NCI-H345 treated with DMSO at 0.1 percent for 48 hours (cell line): ENCODE results near the gene NOL9.

ENCODE experiments used
- DNase-seq: peaks from one replicate; lab custom pipeline; 2025; ENCODE audit not compliant: unreplicated experiment; lab: John Stamatoyannopoulos, UW

The NOL9 gene

DNA sequence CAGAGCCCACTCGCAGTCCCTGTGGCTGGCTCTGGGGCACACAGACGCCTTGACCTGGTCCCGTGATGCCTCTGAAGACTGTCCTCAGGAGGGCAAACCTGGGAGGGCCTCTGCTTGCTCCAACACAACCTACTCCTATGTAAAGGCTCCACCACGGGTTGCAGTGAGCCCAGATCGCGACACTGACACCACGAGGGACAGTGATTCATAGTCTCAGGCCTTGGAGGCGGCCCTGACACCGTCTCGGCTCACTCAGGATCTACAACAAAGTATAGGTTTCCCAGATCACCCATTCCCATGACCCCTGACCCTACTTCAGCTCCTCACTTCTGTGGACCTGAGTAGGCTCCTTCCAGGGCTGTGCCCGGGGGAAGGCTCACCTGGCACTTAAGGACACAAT is 28.0 kb downstream of the NOL9 start:
- DNase-seq, result no peak

DNA sequence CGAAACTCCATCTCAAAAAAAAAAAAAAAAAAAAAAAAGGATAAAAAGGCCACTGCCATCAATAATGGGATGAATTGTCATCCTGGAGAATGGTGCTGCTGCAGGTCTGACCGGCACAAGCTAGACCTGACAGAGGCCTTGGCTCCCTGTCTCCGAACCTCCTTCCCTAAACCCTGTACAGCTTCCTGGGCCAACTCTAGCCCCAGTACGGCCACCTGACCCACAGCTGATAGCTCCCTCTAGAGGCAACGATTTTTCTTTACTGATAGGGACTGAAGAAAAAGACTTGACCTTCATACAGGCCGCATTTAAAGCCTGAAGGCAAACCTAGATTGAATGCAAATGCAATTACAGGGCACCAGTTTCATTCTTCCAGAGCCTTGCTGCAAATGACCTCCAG is 30.7 kb downstream of the NOL9 start:
- no peak for DNase-seq

DNA sequence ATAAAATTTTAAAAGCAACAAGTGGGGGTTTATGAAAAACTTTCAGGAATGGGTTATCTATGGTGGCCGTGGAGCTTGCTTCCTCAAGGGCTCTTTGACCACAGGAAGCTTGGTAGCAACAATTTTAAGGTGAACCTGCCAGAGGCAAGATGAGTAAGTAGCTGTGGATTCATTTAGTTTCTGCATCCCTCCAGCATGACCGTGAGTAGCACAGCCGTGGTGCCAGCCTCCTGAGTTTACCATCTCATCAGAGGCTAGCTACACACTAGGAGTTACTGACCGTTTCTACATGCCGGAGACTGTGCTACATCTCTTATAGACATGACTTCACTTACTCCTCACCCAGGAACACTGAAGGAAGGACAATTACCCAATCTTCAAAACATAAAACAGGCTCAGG is 32.8 kb downstream of the NOL9 start:
- DNase-seq, result no peak

DNA sequence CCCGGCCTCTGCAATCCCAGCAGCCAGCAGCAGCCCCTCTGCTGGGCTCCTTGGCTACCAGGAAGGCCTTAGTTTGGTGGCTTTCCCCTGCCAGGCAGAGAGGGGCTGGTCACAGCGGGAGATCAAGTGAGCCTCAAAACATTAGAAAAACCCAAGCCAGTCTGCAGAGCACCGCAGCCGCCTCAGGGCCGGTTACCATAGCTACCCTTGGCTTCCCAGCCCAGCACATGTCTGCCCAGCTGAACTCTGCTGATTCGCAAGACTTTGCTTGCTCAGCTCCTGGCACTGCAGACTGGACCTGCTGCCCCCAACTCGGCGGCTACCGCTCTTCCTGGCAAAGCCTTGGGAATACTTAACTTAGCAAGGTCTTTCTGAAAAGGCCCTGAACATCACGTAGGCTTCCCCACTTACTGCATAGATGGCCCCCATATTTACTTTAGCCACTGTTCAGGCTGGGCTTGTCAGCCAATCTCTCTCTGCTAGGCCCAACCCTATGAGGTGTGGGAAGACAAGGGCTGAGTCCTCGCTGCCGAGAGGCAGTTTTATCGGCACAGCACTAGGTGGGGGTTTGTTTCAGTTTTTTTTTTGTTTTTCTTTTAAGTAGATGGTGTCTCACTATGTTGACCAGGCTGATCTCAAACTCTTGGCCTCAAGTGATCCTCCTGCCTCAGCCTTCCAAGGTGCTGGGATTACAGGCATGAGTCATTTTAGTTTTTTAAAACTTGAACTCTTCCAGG is 34.2 kb downstream of the NOL9 start:
- DNase-seq, result peak; percentile 76

DNA sequence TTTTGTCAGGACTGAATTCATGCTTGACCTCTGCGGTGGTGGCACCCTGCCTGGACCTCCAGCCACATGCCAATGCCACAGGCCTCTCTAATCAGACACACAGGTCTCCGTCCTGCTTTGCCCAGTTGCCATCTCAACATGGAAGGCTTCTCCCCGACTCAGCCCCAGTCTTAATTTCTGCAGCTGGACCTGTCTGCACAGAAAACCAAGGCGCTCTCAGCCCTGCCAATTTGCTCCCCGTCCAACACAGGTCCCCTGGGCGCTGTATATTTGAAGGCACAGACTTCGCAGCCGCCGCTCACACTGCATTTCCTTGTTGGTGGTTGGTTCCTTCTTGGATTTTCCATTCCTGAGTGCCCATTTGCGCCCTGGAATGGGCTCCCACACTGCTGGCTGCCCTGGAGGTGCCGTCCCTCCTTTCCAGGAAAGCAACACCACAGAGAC is 34.8 kb downstream of the NOL9 start:
- no peak for DNase-seq

DNA sequence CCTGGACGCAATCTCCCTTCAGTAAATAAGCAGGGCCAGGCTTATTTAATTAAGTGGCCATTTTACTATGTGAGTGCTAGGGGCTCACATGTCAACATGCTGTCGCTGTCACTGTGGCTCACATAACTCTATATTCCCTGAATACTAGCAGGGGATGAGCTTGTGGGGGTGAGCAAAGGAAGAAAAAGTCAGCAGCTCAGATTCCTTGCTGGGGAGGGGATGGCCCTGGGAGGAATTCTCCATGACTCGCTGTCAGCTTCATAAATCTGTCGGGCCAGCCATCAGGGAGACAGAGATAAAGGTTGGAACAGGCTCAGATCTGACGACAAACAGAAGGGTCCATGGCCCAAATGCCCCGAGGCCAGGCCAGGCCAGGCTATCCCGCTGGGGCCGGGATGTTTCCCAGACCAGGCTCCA is 36.9 kb downstream of the NOL9 start:
- DNase-seq, result no peak

DNA sequence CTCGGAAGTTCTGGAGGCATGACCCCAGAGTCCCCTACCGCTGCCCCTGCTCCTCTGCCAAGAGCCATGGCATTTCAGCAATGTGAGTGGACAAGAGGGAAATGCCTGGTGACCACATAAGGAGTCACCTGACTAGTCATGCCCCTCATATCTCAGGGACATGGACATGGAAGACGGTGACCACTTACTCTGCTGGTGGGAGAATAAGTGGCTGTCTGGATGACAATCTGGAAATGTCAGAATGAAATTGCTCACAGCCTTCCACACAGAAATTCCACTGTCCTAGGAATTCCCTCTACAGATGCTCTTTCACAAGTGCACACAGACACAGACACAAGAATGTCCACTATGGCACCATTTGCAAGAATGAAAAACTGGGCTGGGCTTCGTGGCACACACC is 38.5 kb downstream of the NOL9 start:
- DNase-seq, result no peak

DNA sequence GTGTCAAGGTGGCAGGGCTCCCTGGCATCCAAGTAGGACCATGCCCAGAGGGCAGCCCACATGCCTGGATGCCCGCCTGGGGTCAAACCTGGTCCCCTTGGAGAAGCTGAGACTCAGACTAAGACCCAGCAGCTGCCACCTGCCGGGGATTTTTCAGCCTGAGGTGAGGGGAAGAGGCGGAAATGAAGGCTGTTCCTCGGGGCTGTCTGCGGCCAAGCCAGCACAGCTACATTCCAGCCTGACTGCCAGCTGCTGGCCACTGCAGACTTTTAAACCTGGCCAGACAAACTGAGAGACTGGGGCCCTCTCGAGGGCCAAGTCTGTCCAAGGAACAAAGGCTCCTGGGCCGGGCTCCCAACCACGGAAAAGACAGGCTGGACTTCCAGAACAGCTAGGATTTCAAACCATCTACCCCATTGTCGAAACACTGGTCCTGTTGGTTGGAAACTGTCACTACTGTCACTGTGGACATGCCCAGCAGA is 41.0 kb downstream of the NOL9 start:
- no peak for DNase-seq

DNA sequence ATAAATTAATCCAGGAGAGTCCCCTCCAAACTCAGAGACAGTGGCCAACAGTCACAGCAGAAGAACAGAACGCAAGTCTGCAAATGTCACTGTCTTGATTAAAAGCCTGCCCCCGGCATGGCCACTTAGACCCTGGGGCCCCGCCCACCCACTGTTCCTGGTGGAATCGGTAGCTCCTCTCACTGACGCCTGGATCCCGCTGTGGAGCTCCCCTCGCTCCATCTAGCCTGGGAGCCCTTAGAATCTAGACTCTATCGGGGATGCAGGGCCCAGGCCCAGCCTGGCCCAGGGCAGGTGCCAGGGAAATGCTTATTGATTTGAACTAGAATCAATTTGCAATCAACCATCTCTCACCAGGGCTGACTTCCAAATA is 41.4 kb downstream of the NOL9 start:
- DNase-seq, result no peak

DNA sequence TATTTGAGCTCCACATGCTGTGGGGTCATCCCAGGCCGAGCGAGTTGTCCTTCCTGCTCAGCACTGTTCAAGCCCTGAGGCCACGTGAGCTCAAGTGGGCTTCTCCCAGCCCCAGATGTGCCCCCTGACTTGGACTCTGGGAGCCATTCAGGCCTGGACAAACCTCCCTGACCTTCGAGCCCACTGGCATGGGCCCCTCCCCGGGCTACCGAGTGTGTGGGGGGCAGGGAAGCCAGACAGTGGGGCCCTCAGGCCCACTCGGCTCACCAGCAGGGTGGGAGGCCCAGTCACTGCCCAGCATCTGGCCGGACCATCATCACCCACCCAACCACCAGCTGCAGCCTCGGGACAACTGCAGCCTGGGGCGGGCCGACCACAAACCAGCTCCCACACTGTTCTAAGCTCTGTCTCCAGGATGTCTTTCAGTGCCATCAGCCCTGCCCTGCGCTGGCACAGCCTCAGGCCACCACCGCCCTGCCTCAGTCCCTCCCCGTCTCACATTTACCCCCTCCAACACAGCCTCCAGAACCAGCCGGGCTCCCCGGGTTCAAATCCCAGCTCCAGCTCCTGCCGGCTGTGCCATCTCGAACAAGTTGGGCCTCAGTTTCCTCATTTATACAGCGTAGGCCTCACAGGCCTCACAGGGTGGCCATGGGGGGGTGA is 41.9 kb downstream of the NOL9 start:
- no peak for DNase-seq

DNA sequence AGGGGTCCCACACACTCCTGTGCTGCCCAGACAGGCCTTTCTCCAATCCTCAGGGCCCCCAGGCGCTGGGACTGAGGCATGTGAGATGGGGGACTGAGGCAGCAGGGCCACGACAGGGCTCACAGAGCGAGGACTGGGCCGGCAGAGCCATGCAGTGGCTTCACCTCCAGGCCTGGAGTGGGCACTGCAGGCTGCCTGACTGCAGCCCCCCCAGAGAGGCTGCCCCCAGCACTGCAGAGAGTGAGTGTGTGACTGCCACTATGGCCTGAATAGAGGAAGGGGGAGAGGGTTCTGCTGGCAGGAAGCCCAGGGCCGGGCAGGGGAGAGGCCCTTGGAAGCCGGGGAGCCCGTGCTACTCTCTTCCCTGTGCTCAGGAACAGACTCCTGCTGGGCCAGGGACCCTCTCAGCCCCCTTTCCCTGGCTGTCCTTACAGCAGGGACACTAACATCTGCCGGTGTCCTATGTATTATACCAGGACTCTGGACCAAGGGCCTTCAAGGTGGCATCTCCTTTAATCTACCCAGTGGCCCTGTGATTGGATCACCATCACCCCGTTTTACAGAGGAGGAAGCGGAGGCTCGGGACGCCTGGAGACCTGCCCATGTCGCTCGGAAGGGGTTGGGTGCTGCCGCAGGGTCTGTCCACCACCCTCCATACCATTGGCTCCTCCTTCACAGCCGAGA is 42.6 kb downstream of the NOL9 start:
- DNase-seq, result no peak

DNA sequence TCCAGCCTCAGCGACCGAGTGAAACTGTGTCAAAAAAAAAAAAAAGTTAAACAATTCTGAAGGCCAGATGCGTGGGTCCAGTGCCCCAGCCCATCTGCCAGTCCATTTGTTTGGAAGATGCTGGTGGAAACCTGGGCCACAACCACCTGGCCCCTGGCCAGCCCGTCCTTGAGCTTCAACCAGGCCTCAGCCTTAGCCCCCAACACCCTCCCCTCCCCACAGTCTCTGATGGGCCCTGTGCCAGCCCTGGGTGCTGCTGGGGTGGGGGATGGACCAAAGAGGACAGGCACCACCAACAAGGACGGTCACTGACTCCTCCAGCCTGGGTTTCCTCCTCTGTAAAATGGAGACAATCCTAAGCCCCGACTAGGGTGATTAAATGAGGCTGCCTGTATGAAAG is 43.3 kb downstream of the NOL9 start:
- DNase-seq, result no peak

DNA sequence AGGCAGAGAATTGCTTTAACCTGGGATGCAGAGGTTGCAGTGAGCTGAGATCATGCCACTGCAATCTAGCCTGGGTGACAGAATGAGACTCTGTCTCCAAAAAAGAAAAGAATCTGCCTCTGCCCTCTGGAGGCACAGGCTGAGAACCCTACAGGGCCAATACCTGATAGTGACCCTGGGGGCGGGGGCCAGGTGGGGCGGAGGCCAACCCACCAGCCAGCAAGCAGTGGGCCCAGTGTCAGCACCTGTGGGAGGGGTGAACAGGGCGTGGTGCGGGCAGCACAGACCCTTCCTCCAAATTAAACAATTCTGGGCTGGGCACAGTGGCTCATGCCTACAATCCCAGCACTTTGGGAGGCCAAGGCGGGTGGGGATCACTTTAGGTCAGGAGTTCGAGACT is 43.8 kb downstream of the NOL9 start:
- DNase-seq, result no peak

DNA sequence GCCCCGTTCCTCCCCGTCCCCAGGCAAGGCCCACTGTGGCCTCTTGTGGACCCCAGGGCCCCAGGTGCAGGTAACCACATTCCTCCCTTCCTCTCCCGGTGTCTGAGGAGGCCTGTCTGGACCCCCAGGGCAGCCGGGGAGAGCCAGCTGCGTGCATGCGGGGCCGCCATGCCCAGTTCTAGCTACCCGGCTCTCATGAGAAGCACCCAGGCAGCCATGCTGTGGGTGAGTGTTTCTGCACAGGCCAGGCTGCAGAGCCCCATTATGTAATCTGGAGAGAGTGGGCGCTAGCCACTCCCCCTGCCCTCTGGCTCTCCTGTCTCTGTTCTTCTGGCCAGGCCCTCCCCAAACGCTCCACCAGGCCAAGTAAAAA is 44.4 kb downstream of the NOL9 start:
- no peak for DNase-seq

DNA sequence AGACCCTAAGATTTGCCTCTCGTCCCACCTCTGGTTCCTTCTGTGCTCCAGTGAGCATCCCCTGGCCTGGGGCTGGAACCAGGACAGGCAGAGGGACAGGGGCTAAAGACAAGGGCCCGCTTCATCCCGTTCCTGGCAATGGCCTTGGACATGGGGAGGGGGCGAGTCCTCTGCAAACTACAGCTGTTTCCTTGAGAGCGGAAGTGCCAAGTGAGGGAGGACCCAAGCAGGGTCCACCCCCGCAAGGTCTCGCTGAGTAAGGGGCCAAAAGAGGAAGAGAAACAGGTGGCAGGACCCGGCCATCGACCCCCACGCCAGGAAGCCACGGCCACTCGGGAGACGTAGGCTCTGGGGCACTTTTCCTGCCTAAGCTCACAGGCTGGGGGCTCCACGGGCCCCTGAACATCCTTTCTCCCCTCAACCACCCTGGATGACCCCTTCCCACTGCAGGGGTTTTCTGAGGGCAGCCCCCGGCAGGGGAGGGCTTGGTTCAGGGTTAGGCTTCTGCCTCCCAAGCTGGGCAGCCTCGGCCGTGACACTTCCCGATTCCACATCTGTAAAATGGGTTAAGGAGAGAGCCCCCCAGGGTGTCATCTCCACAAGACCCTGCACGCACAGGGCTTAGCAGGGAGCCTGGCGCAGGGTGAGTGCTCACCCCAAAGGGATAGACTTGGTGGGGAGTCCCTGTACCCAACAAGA is 44.9 kb downstream of the NOL9 start:
- DNase-seq, result no peak

DNA sequence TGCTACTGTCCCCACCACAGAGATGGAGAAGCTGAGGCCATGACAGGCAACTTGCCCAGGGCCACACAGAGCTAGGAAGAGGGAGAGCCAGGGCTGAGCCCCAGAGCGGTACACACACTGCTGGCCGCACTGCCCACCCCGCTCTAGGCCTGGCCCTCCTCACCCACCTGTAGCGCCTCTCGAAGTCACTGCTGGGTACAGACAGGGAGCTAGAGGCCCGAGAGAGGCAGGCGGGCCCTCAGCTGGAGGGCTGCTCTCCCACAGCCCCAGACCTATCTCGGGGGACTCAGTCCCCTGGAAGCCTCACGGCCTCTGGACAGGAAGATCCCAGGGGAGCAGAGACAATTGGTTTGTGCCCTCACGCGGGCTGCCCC is 45.5 kb downstream of the NOL9 start:
- DNase-seq, result no peak

DNA sequence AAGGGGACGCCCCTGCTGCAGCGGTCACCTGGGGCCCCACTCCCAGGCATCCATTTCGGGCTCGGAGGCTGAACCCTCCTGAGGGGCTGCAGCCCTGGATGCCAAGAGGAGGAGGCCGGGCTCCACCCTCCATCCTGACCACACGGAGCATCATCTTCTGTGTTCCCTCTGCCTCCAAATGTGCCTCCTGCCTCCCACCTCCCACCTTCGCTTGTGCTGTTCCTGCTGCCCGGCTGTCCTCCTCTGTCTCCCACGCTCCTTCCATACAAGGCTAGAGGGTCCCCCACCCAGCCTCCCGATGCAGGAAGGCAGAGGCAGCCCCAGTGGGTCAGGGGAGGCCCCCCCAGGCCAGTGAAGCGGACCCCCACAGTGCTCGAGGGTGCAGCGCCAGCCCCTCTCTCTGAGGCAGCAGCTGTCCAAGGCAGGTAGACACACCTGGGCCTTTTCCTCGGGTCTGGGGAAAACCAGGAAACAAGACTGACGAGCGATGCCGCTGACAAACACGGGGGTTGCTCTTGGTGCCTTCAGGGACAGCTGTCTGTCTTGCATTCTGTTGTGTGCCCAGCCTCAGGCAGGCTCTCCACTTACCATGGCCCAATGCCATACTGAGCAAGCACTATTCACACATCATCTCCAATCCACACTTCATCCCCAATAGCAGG is 46.0 kb downstream of the NOL9 start:
- DNase-seq, result no peak

DNA sequence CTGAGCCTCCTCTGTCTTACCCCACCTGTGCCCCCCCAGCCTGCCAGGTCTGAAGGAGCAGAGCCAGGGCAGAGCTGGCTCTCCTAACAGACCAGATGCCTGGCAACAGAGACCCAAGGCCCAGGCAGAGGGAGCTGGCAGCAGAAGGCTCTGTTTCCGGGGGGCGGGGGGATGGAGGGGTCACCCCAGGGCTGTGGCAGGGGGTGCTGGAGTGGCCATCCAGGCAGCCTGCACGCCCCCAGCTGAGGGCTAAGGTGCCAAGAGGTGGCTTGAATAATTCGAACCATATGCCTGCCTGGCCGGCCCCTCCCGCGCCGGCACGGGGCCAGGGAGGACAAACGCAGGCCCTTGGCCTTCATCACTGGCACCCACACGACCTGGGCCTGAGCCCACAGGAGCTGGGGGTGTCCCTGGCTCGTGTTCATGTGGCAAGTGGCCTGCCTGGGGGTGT is 46.8 kb downstream of the NOL9 start:
- DNase-seq, result no peak

DNA sequence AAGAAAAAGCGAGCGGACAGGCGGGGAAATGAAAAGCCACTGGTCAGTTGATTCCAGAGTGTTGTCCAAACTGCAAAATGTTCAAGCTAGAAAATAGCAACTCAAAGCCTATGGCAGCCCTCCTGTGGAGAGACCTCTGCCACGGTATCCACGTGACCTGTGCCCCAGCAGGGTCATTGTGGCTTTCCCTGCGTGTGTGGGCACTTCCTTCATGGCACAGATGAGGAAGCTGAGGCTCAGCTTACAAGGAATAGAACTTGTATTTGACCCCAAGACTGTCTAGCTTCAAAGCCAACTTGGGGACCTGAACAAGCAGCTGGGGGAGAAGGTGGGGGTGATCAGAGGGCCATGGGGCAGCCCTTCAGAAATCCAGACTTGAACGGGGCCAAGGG is 47.3 kb downstream of the NOL9 start:
- DNase-seq, result no peak

DNA sequence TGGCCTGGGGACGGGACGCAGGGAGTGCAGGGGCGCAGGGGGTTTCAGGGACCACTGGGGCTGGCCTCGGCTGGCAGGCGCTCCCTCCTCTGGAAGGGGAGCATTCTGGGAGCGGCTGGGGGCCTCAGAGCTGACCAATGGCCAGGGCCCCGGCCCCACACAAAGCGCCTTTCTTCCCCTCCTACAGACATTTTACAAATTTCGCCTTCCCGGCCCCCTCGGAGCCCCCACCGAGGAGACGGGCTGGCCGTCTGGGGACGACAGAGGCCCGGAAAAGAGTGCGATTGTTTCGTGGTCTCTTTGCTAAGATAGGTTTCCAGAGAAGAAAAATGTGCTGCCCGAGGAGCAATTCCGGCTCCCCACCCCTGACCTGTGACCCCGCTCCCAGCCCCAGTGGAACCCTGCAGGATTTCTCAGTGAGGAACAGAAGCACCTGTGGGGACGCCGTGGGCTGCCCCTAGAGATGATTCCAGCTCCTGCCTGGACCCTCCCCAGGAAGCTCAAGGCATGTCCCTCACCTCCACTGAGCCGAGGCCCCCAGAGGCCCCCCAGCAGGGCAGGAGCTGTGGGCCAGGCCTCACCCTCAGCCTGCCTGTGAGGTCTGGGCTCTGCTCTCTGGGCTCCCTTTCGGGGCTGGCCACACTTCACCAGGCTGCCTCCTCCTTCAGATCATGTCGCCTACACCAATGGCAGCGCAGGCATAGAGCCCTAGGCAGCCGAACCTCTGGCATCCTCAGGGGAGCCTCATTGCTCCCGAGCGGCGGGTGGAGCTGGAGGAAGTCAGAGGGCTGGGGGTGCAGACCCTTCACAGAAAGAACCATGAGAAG is 47.9 kb downstream of the NOL9 start:
- DNase-seq, result no peak
